Measurements from ENCODE around the gene MRPS30.
A peak's percentile ranks its signal among the peaks of the same experiment; 100 is the strongest.
"Not testable (repeated sequence)": the region's sequence is repeated elsewhere in the genome, so short reads cannot be mapped to it uniquely, and the experiment has no call there.

The MRPS30 gene

GRCh38 chr5:44808435-44809214, at the start of gene MRPS30:
Gene MRPS30 (plus strand): TSS chr5:44808947. CDS start chr5:44808963, 16 bp downstream.
- Histone ChIP-seq H3K27me3 (ENCODE audit: insufficient read depth, low read length) (no peaks in the 10 kb centered on the region), H3K27ac (ENCODE audit: low read length) (peak within 1 kb of the TSS; percentile 86), H3K4me1 (ENCODE audit: insufficient read depth, low read length) (no peaks in the 10 kb centered on the region), H3K4me3 (ENCODE audit: low read length) (peak within 1 kb of the TSS; percentile 89), H3K9me3 (ENCODE audit: insufficient read depth, low read depth, low read length) (no peaks in the 10 kb centered on the region), H3K9ac (ENCODE audit: low read depth, low read length) (peak within 1 kb of the TSS; percentile 97), H3K36me3 (ENCODE audit: insufficient read depth, low read depth, low read length) (peaks cover 28% of the 10 kb centered on the region)

- H3K9me3 ChIP-seq (ENCODE audit: insufficient read depth, low read depth, low read length), result no peaks in the 10 kb centered on the region
Measured at GRCh38 chr5:44769200-44769876, 39.4 kb upstream of the MRPS30 start.

DNA sequence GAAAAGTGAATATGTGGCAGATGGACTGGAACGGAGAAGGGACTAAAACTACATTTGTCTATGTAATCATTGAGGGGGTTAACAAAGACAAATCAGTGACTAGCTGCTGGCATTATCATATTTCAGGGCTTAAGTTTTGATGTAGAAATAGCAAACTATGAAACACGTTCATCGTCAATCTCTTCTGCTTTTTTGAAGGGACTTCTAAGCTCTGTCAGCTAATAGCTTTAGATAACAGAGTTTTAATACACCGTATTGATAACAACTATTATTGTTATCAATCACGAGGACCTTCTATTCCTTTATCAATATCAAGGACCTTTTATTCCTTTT, 38.9 kb upstream of the MRPS30 start:
- Histone ChIP-seq H3K9me3 (ENCODE audit: insufficient read depth, low read depth, low read length) (no peaks in the 10 kb centered on the region), H3K4me3 (ENCODE audit: low read length) (no peak overlapping the region), H3K9ac (ENCODE audit: low read depth, low read length) (no peak overlapping the region), H3K27me3 (ENCODE audit: insufficient read depth, low read length) (no peaks in the 10 kb centered on the region), H3K27ac (ENCODE audit: low read length) (no peak overlapping the region), H3K4me1 (ENCODE audit: insufficient read depth, low read length) (no peaks in the 10 kb centered on the region), H3K36me3 (ENCODE audit: insufficient read depth, low read depth, low read length) (no peaks in the 10 kb centered on the region)

More at GRCh38 chr5:44769200-44769876, 39.4 kb upstream of the MRPS30 start:
- Histone ChIP-seq H3K9ac (ENCODE audit: low read depth, low read length) (no peak overlapping the region), H3K27ac (ENCODE audit: low read length) (no peak overlapping the region), H3K27me3 (ENCODE audit: insufficient read depth, low read length) (no peaks in the 10 kb centered on the region), H3K4me3 (ENCODE audit: low read length) (no peak overlapping the region), H3K4me1 (ENCODE audit: insufficient read depth, low read length) (no peaks in the 10 kb centered on the region), H3K36me3 (ENCODE audit: insufficient read depth, low read depth, low read length) (no peaks in the 10 kb centered on the region)

DNA sequence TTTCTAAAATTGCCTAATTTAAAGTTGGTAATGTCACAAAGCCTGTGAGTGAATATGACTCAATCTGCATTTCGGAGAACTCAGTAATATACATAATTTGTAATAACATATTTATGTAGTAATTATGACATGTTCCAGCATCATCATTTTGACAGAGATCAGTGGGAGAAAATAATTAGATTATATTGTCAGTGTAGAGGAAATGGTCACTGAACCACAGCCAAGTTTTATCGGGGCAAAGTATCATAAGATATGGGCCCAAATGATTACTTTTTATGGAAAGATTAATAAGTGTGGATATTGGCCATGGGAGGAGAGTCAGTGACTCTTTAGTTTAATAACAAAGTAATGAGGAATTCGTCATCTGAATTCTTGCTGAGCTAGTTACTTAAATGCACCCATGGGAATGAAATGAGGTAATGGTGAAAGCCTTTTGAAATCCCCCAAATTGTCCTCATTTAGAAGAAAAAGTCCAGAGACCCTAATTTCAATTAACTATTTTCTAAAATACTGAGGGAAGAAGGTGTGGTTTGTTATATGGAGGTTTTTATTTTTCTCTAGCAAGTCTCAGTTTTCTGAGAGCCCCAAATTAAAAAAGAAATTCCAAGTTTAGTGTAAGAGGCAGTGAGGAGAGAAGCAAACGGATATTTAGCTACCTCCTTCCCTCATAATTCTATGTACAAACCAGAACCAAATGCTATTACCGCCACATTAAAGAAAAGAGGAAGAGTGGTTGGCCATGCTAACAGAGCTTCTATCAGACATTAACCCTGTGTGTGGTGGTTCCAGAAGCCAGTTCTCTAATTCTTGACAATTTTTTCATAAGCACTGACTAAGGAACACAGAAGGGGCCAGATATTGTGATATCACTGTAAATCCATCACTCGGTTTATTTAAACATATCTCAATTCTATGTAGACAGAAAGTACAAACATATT, 37.7 kb upstream of the MRPS30 start:
- H3K9me3 ChIP-seq (ENCODE audit: insufficient read depth, low read depth, low read length), result no peaks in the 10 kb centered on the region
- H3K4me3 ChIP-seq (ENCODE audit: low read length), result no peak overlapping the region
- no peaks in the 10 kb centered on the region for H3K36me3 ChIP-seq (ENCODE audit: insufficient read depth, low read depth, low read length)
- H3K9ac ChIP-seq (ENCODE audit: low read depth, low read length), result no peak overlapping the region
- H3K27ac ChIP-seq (ENCODE audit: low read length), result no peak overlapping the region
- H3K4me1 ChIP-seq (ENCODE audit: insufficient read depth, low read length), result no peaks in the 10 kb centered on the region
- no peaks in the 10 kb centered on the region for H3K27me3 ChIP-seq (ENCODE audit: insufficient read depth, low read length)

GRCh38 chr5:44772397-44772796, 36.4 kb upstream of the MRPS30 start:
- H3K9me3 ChIP-seq (ENCODE audit: insufficient read depth, low read depth, low read length); H3K27ac ChIP-seq (ENCODE audit: low read length); H3K4me3 ChIP-seq (ENCODE audit: low read length); H3K27me3 ChIP-seq (ENCODE audit: insufficient read depth, low read length); H3K4me1 ChIP-seq (ENCODE audit: insufficient read depth, low read length); H3K36me3 ChIP-seq (ENCODE audit: insufficient read depth, low read depth, low read length); H3K9ac ChIP-seq (ENCODE audit: low read depth, low read length): not testable (repeated sequence)

GRCh38 chr5:44774279-44774880, 34.4 kb upstream of the MRPS30 start:
- Histone ChIP-seq H3K36me3 (ENCODE audit: insufficient read depth, low read depth, low read length) (no peaks in the 10 kb centered on the region), H3K27ac (ENCODE audit: low read length) (no peak overlapping the region), H3K27me3 (ENCODE audit: insufficient read depth, low read length) (no peaks in the 10 kb centered on the region), H3K4me1 (ENCODE audit: insufficient read depth, low read length) (no peaks in the 10 kb centered on the region), H3K9me3 (ENCODE audit: insufficient read depth, low read depth, low read length) (no peaks in the 10 kb centered on the region), H3K9ac (ENCODE audit: low read depth, low read length) (no peak overlapping the region), H3K4me3 (ENCODE audit: low read length) (no peak overlapping the region)

DNA sequence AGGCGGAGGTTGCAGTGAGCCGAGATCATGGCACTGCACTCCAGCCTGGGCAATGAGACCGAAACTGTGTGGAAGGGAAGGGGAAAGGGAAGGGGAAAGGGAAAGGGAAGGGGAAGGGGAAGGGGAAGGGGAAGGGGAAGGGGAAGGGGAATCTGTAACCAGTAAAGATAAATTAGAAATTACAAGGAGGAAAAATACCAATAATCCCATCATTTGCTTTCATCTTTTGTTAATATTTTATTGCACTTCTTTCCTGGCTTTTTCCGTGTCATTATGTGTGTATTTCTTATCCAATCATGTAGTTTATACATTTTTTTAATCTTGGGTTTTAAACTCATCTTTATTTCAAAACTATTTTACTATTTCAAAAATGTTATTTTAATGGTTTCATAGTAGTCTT, 29.6 kb upstream of the MRPS30 start:
- no peaks in the 10 kb centered on the region for H3K4me1 ChIP-seq (ENCODE audit: insufficient read depth, low read length)
- H3K9me3 ChIP-seq (ENCODE audit: insufficient read depth, low read depth, low read length), result no peaks in the 10 kb centered on the region
- H3K27me3 ChIP-seq (ENCODE audit: insufficient read depth, low read length), result no peaks in the 10 kb centered on the region
- H3K9ac ChIP-seq (ENCODE audit: low read depth, low read length), result no peak overlapping the region
- H3K36me3 ChIP-seq (ENCODE audit: insufficient read depth, low read depth, low read length), result no peaks in the 10 kb centered on the region
- no peak overlapping the region for H3K4me3 ChIP-seq (ENCODE audit: low read length)
- H3K27ac ChIP-seq (ENCODE audit: low read length), result no peak overlapping the region

GRCh38 chr5:44783634-44784315, 25.0 kb upstream of the MRPS30 start:
- H3K36me3 ChIP-seq (ENCODE audit: insufficient read depth, low read depth, low read length), result no peaks in the 10 kb centered on the region

DNA sequence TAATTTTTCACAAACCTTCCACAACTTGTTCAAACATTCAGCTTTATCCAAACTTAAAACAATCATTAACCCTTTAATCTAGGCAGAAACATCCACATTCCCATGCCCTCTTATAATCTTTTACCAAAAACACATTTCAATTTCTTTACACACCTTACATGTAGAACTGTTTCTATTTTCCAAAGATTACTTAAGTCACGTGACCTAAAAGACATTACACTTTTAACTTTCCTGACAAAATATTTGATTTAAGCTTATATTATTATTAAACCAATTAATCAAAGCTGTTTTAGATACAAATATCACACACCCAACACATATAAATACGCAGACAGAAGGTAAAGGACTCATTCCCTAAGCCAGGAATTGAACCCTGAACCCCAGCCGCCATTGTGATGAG, 21.0 kb upstream of the MRPS30 start:
- no peaks in the 10 kb centered on the region for H3K36me3 ChIP-seq (ENCODE audit: insufficient read depth, low read depth, low read length)
- peaks cover 30% of the 10 kb centered on the region for H3K9me3 ChIP-seq (ENCODE audit: insufficient read depth, low read depth, low read length)
- no peak overlapping the region for H3K27ac ChIP-seq (ENCODE audit: low read length)
- no peaks in the 10 kb centered on the region for H3K27me3 ChIP-seq (ENCODE audit: insufficient read depth, low read length)
- H3K4me3 ChIP-seq (ENCODE audit: low read length), result no peak overlapping the region
- no peaks in the 10 kb centered on the region for H3K4me1 ChIP-seq (ENCODE audit: insufficient read depth, low read length)
- H3K9ac ChIP-seq (ENCODE audit: low read depth, low read length), result no peak overlapping the region

More at GRCh38 chr5:44783634-44784315, 25.0 kb upstream of the MRPS30 start:
- Histone ChIP-seq H3K9me3 (ENCODE audit: insufficient read depth, low read depth, low read length) (peaks cover 28% of the 10 kb centered on the region), H3K27me3 (ENCODE audit: insufficient read depth, low read length) (no peaks in the 10 kb centered on the region), H3K27ac (ENCODE audit: low read length) (no peak overlapping the region), H3K4me1 (ENCODE audit: insufficient read depth, low read length) (no peaks in the 10 kb centered on the region), H3K9ac (ENCODE audit: low read depth, low read length) (no peak overlapping the region), H3K4me3 (ENCODE audit: low read length) (no peak overlapping the region)

DNA sequence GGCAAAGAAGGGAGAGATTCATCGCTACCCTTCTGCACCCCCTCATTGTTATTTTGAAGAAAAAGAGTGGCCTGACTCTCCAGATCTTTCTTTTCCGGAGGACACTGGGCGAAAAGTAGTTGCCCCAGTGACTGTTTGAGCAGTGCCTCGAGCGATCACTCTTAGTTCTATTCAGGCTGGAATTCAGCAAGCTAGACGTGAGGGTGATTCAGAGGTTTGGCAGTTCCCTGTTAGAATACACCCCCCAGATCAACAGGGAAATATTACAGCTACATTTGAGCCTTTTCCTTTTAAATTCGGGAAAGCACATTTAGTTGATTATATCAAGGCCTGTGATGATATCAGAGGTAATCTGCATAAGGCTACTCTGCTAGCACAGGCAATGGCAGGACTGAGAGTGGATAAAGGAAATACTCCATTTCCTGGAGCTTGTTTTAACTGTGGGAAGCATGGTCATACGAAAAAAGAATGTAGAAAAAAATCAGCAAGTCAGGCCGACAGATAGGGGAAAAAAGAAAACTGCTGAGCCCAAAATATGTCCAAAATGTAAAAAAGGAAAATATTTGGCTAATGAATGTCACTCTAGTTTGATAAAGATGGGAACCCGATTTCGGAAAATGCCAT, 19.3 kb upstream of the MRPS30 start:
- H3K36me3 ChIP-seq (ENCODE audit: insufficient read depth, low read depth, low read length); H3K9ac ChIP-seq (ENCODE audit: low read depth, low read length); H3K27me3 ChIP-seq (ENCODE audit: insufficient read depth, low read length); H3K4me3 ChIP-seq (ENCODE audit: low read length); H3K27ac ChIP-seq (ENCODE audit: low read length); H3K4me1 ChIP-seq (ENCODE audit: insufficient read depth, low read length): not testable (repeated sequence)
- H3K9me3 ChIP-seq (ENCODE audit: insufficient read depth, low read depth, low read length), result peaks cover 47% of the 10 kb centered on the region
